Activated T-helper 9 cell treated with anti-CD3 and anti-CD28 coated beads, Interleukin-2, amount 50 U/mL, for 16 hours (primary cell): ENCODE results near the gene MBD3L3.
"Not testable (repeated sequence)": the region's sequence is repeated elsewhere in the genome, so short reads cannot be mapped to it uniquely, and the experiment has no call there.

ENCODE experiments used
- DNase-seq: peaks from one replicate; pipeline ENCODE4 v3.0.0-alpha.2; 2020; ENCODE audit warnings: low read depth

MBD3L3 gene

DNA sequence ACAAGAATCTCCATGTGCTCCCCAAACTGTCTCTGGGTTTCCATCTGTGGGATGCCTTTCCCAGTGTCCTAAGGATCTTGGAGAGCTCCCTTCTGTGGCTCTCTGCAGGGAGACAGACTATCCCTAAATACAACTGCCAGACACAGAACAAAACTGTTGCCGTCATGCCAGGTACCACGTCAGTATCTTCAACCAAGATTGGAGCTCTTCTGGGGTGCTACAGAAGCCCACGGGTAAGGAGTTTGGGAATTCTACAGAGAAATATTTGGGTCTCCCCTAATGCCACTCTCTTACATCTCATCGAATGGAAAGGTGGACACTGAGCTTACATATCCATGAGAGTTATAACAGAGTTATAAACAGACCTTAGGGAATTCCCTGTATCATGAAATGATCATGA lies 4.9 kb upstream of the MBD3L3 start:
- DNase-seq, result no peak

- DNase-seq, result not testable (repeated sequence)
Measured at GRCh38 chr19:7059977-7060376, 1.5 kb upstream of the MBD3L3 start.

DNA sequence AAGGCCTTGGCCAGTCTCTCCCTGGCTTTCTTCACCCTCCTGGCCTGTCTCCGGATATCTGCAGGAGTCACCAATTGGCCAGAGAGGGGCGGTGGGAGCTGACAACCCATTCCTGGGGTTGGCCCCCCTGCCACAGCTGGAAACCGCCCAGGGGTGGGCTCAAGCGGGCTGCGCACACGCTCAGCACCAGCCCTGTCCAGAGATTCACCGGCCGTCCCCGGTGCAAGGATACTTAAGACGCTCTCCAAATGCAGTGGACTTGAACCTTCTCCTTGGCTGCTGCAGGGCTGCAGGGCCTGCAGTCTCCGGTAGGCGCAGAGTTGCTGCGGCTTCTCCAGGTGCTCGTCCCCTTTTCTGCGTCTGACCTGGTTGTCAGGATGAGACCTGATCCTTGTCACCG lies 2.1 kb downstream of the MBD3L3 start:
- DNase-seq, result not testable (repeated sequence)

GRCh38 chr19:7055679-7056078 lies 2.8 kb downstream of the MBD3L3 start:
- not testable (repeated sequence) for DNase-seq

DNA sequence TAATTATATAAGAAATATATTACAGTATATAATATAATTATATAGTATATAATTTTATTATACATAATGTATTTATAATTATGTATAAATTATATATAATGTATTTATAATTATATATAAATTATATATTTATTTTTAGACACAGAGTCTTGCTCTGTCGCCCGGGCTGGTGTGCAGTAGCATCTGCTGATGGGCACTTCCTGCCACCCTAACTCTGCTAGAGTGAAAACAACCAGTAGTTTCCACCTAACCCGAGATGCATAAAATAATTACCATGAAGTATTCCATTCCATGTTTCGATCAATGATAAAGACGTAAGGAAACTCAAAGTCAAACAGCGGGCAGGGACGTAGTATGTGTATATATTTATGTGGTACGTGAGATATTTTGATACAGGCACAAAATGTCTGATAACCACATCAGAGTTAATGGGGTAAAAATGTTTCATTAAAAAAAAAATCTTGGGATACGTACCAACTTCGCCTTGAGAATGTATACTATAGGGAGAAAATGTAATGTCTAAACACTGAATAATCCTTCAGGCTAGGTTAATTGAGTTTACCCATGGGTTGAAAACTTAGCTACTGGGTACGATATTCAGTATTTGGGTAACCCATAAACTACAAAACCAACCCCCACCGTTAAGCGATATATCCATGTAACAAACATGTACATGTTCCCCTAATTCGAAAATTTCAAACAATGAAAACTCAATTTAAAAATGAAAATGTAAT lies 3.7 kb downstream of the MBD3L3 start:
- DNase-seq, result not testable (repeated sequence)

DNA sequence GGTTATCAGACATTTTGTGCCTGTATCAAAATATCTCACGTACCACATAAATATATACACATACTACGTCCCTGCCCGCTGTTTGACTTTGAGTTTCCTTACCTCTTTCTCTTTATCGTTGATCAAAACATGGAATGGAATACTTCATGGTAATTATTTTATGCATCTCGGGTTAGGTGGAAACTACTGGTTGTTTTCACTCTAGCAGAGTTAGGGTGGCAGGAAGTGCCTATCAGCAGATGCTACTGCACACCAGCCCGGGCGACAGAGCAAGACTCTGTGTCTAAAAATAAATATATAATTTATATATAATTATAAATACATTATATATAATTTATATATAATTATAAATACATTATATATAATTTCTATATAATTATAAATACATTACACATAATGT lies 5.6 kb downstream of the MBD3L3 start:
- DNase-seq, result not testable (repeated sequence)

- DNase-seq, result not testable (repeated sequence)
Measured at GRCh38 chr19:7051421-7051820, 7.1 kb downstream of the MBD3L3 start.

DNA sequence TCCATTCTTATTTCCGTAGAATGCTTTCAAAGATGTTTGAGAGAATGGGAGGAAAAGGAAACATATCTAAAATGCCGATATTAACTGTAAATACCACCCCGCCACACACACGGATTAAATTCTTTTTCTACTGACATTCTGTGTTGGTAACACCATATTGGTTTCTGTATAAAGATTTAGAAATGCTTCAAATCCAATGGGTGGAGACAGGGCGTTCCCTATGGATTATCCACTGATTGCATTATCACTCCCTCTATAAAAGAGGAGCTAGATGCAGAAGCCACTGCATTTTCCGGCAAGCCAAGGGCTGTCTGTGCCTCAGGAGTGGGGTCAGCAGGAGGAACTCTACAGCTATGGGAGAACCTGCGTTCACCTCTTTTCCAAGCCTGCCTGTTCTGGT lies 9.5 kb downstream of the MBD3L3 start, which contains the start of gene MBD3L2:
MBD3L2 (plus strand) TSS at position 301 of the 400 bp plus-strand sequence; CDS start at position 354, 53 bp downstream.
- DNase-seq, result not testable (repeated sequence)

DNA sequence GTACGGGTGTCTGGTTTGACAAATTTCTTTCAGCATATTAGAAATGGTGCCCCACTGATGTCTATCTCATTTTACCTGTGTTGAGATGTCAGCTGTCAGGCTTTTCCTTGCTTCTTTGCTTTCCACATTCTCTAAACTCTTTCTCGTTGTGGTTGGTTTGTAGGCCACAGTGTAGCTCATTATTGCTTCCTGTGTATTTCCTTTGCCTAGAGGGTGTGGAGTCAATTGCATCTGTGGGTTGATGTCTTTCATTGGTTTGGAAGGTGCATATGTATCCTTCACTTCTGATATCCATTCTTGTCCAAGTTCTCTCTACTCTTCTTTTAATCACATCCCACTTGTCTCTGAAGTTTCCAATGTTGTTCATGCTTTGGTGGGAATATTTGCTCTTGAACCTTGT lies 16.9 kb downstream of the MBD3L3 start:
- not testable (repeated sequence) for DNase-seq

DNA sequence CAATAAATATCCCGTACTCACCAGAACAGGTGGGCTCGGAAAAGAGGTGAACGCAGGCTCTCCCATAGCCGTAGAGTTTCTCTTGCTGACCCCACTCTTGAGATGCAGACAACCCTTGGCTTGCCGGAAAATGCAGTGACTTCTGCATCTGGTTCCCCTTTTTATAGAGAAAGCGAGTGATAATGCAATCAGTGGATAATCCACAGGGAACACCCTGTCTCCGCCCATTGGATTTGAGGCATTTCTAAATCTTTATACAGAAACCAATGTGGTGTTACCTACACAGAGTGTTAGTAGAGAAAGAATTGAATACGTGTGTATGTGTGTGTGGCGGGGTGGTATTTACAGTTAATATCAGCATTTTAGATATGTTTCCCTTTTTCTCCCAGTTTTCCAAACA lies 18.4 kb downstream of the MBD3L3 start, which contains the start of gene MBD3L4:
MBD3L4 (minus strand) TSS at position 101 of the 400 bp plus-strand sequence; CDS start at position 66, 35 bp downstream.
- not testable (repeated sequence) for DNase-seq

DNA sequence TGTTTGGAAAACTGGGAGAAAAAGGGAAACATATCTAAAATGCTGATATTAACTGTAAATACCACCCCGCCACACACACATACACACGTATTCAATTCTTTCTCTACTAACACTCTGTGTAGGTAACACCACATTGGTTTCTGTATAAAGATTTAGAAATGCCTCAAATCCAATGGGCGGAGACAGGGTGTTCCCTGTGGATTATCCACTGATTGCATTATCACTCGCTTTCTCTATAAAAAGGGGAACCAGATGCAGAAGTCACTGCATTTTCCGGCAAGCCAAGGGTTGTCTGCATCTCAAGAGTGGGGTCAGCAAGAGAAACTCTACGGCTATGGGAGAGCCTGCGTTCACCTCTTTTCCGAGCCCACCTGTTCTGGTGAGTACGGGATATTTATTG lies 28.2 kb downstream of the MBD3L3 start, which contains the start of gene MBD3L5:
MBD3L5 (plus strand) TSS at position 301 of the 400 bp plus-strand sequence; CDS start at position 335, 34 bp downstream.
- DNase-seq, result not testable (repeated sequence)

GRCh38 chr19:7028790-7029189 lies 29.7 kb downstream of the MBD3L3 start:
- DNase-seq, result not testable (repeated sequence)

DNA sequence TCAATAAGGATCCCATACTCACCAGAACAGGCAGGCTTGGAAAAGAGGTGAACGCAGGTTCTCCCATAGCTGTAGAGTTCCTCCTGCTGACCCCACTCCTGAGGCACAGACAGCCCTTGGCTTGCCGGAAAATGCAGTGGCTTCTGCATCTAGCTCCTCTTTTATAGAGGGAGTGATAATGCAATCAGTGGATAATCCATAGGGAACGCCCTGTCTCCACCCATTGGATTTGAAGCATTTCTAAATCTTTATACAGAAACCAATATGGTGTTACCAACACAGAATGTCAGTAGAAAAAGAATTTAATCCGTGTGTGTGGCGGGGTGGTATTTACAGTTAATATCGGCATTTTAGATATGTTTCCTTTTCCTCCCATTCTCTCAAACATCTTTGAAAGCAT lies 37.1 kb downstream of the MBD3L3 start, which contains the start of gene MBD3L2B:
MBD3L2B (minus strand) TSS at position 101 of the 400 bp plus-strand sequence; CDS start at position 67, 34 bp downstream.
- not testable (repeated sequence) for DNase-seq

- DNase-seq, result no peak
Measured at GRCh38 chr19:7018828-7019227, 39.6 kb downstream of the MBD3L3 start.

DNA sequence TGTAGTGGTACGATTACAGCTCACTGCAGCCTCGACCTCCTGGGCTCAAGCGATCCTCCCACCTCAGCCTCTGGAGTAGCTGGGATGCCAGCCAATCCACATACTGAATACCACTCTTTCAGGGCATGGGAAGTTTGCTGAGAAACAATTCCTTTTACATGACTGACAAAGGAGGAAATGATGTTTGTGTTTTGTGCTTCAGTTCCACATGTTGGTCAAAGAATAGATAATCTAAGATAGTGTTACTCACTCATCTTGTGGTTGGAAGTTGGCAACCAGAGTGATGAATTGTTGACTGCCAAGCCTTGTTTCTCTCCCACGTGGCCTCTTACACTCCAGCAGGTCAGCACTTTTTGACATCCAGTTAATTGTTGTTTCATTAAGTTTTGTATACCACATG lies 44.8 kb downstream of the MBD3L3 start:
- DNase-seq, result no peak

DNA sequence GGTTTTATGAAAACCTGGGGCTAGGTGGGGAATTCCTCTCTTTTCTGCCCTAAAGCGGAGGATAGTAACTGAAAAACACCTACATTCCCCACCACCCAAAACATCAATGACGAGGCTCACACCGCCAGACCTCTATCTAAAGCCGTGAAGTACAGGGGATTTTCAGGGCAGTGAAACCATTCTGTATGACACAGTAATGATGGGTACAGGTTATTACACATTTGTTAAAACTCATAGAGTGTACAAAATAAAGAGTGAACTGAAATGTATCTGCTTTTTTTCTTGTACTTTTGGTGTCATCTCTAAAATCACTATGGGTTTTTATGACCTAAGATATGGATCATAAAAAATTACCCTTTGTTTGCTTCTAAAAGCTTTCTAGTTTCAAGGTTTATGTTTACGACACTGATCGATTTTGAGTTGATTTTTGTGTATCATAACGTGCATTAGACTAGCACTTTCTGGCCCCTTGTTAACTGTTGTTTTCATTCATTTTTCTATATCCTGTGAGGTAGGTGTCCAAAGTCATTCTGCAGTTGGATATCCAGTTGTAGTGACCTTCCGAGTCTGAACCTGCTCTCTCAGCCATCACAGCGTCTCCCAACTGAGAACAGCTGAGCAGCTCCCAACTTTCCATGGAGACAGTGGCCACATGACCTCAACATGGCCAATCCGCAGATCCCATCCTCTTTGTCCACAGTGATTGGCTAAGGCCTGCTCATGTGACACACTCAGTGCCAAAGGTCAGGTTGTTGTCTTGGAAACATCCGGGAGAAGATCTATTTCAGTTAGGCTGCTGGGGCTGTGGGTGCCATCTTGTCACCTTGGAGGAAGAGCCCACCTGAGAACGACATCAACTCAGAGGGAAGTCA lies 47.5 kb downstream of the MBD3L3 start:
- no peak for DNase-seq

- DNase-seq, result no peak
Measured at GRCh38 chr19:7007859-7008258, 50.6 kb downstream of the MBD3L3 start.
